ENCODE data around the gene SDK2.

SDK2 gene

GRCh38 chr17:73368085-73368631 is 276.1 kb downstream of the SDK2 start:
- Mint-ChIP-seq H3K4me3 (no peak overlapping the region), H3K4me1 (ENCODE audit: low read depth) (peaks cover 12% of the 10 kb centered on the region)
- intact Hi-C loops (cut with micrococcal nuclease), result loop anchor here (5.0 to 10.0 kb wide), 2 partner anchors 53 to 641 kb away; partner anchors contain the start of gene CDC42EP4

DNA sequence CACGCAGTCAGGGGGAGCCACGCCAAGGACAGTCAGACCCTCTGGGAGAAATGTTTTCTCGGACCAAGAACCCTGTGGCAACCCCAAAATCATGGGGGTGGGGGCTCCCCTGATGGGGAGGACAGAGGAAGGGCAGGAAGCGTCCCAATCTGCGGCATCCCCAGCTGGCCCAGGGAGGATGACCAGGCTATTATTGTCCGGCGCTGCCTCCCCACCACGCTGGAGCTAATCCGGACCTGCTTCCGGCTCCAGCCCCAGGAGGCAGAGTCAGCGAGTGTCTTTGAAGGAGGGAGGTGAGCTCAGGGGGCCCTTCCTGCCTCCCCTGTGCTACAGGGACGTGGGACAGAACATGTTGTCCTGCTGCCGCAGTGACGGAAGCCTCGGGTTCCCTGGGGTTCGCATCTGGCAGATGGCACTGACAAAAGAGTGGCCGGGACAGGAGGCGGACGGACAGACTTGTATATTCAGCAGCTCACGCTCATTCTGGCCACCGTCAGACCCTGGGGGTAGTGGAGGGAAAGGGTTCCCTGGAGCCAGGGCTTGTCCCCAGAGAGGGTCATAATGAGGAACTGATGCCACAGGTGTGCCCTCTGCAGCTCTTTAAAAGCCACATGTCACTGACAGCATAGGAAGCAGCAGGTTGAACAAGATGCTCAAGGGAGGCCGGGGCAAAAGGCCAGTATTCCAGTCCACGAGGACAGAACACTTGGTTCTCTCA is 278.2 kb downstream of the SDK2 start:
- H3K4me1 Mint-ChIP-seq (ENCODE audit: low read depth), result peaks cover 2% of the 10 kb centered on the region

More at GRCh38 chr17:73368085-73368631, 276.1 kb downstream of the SDK2 start:
- peaks cover 8% of the 10 kb centered on the region for H3K27me3 Mint-ChIP-seq
- no peaks in the 10 kb centered on the region for H3K9me3 Mint-ChIP-seq
- no peak overlapping the region for H3K27ac Mint-ChIP-seq
- H3K36me3 Mint-ChIP-seq (ENCODE audit: low read depth), result no peaks in the 10 kb centered on the region

GRCh38 chr17:73365301-73365874 is 278.9 kb downstream of the SDK2 start:
- Mint-ChIP-seq H3K36me3 (ENCODE audit: low read depth) (no peaks in the 10 kb centered on the region), H3K4me1 (ENCODE audit: low read depth) (no peaks in the 10 kb centered on the region), H3K4me3 (no peak overlapping the region), H3K27me3 (no peaks in the 10 kb centered on the region), H3K27ac (no peak overlapping the region), H3K9me3 (no peaks in the 10 kb centered on the region)
- intact Hi-C loops (cut with micrococcal nuclease), result loop anchor here (5.0 to 10.0 kb wide), 2 partner anchors 51 to 638 kb away; partner anchors contain the start of gene CDC42EP4

More for the DNA sequence above, 278.2 kb downstream of the SDK2 start:
- H3K27me3 Mint-ChIP-seq, result peaks cover 4% of the 10 kb centered on the region
- intact Hi-C loops (cut with micrococcal nuclease), result loop anchor here (5.0 to 10.0 kb wide), 2 partner anchors 51 to 639 kb away; partner anchors contain the start of gene CDC42EP4
- no peaks in the 10 kb centered on the region for H3K36me3 Mint-ChIP-seq (ENCODE audit: low read depth)
- H3K27ac Mint-ChIP-seq, result no peak overlapping the region
- no peak overlapping the region for H3K4me3 Mint-ChIP-seq
- no peaks in the 10 kb centered on the region for H3K9me3 Mint-ChIP-seq

DNA sequence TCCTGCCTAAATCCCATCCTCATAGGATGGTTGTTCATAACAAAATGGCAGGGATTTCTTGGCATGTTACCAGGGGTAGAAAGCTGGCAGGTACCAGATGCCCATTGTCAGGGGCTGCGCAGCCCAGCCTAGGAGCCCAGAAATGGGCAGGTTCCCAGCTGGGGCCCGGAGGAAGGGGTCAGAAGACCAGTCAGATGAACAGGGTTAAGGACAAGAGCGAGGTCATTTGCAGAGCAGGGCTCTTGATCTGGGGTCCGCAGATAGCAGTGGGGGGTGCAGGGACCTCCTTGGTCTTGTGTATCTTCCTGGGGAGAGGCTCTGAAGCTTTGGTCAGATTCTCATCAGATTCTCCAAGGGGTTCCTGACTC is 280.1 kb downstream of the SDK2 start:
- H3K36me3 Mint-ChIP-seq (ENCODE audit: low read depth), result no peaks in the 10 kb centered on the region
- intact Hi-C loops (cut with micrococcal nuclease), result loop anchor here (10.0 kb wide), 1 partner anchor 49 kb away; the partner anchor contains the start of gene CDC42EP4
- H3K4me3 Mint-ChIP-seq, result no peak overlapping the region
- H3K27me3 Mint-ChIP-seq, result no peaks in the 10 kb centered on the region
- no peak overlapping the region for H3K27ac Mint-ChIP-seq
- no peaks in the 10 kb centered on the region for H3K9me3 Mint-ChIP-seq
- no peaks in the 10 kb centered on the region for H3K4me1 Mint-ChIP-seq (ENCODE audit: low read depth)

- Mint-ChIP-seq H3K4me3 (no peak overlapping the region), H3K9me3 (no peaks in the 10 kb centered on the region), H3K4me1 (ENCODE audit: low read depth) (no peaks in the 10 kb centered on the region), H3K27me3 (no peaks in the 10 kb centered on the region), H3K36me3 (ENCODE audit: low read depth) (no peaks in the 10 kb centered on the region), H3K27ac (no peak overlapping the region)
- intact Hi-C loops (cut with micrococcal nuclease), result loop anchor here (10.0 kb wide), 1 partner anchor 49 kb away; the partner anchor contains the start of gene CDC42EP4
Measured at GRCh38 chr17:73363442-73364154, 280.6 kb downstream of the SDK2 start.

- Mint-ChIP-seq H3K27ac (no peak overlapping the region), H3K27me3 (no peaks in the 10 kb centered on the region), H3K36me3 (ENCODE audit: low read depth) (no peaks in the 10 kb centered on the region), H3K4me3 (no peak overlapping the region), H3K4me1 (ENCODE audit: low read depth) (no peaks in the 10 kb centered on the region), H3K9me3 (no peaks in the 10 kb centered on the region)
- intact Hi-C loops (cut with micrococcal nuclease), result loop anchor here (10.0 kb wide), 1 partner anchor 48 kb away; the partner anchor contains the start of gene CDC42EP4
Measured at GRCh38 chr17:73362697-73363096, 281.5 kb downstream of the SDK2 start.

- H3K4me3 Mint-ChIP-seq, result no peak overlapping the region
- no peaks in the 10 kb centered on the region for H3K36me3 Mint-ChIP-seq (ENCODE audit: low read depth)
- no peaks in the 10 kb centered on the region for H3K27me3 Mint-ChIP-seq
- H3K27ac Mint-ChIP-seq, result no peak overlapping the region
- no peaks in the 10 kb centered on the region for H3K9me3 Mint-ChIP-seq
- H3K4me1 Mint-ChIP-seq (ENCODE audit: low read depth), result no peaks in the 10 kb centered on the region
- intact Hi-C loops (cut with micrococcal nuclease), result loop anchor here (10.0 kb wide), 1 partner anchor 46 kb away; the partner anchor contains the start of gene CDC42EP4
Measured at GRCh38 chr17:73360961-73361761, 283.1 kb downstream of the SDK2 start.

- intact Hi-C loops (cut with micrococcal nuclease), result loop anchor here (10.0 kb wide), 1 partner anchor 45 kb away; the partner anchor contains the start of gene CDC42EP4
- Mint-ChIP-seq H3K27me3 (no peaks in the 10 kb centered on the region), H3K9me3 (no peaks in the 10 kb centered on the region), H3K36me3 (ENCODE audit: low read depth) (no peaks in the 10 kb centered on the region), H3K27ac (no peak overlapping the region), H3K4me3 (no peak overlapping the region), H3K4me1 (ENCODE audit: low read depth) (no peaks in the 10 kb centered on the region)
Measured at GRCh38 chr17:73359987-73360410, 284.2 kb downstream of the SDK2 start.

DNA sequence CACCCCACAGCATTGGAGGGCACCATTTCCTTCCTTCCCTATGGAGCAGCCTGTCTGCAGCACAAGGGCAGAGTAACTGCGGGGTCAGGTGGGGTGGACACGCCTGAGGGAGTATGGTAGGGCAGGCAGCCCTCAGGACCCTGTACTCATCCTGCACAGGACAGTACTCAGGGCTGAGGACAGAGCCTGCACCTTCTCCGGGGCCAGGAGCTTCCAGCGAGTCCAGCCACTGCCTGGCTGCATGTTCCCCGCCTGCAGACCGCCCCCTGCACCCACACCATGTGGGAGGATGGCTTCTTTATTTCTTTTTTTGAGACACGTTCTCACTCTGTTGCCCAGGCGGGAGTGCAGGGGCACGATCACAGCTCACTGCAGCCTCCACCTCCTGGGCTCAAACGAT is 284.9 kb downstream of the SDK2 start:
- Mint-ChIP-seq H3K36me3 (ENCODE audit: low read depth) (no peaks in the 10 kb centered on the region), H3K4me3 (no peak overlapping the region), H3K9me3 (no peaks in the 10 kb centered on the region), H3K27me3 (no peaks in the 10 kb centered on the region), H3K27ac (no peak overlapping the region), H3K4me1 (ENCODE audit: low read depth) (no peaks in the 10 kb centered on the region)
- intact Hi-C loops (cut with micrococcal nuclease), result no loop called here

DNA sequence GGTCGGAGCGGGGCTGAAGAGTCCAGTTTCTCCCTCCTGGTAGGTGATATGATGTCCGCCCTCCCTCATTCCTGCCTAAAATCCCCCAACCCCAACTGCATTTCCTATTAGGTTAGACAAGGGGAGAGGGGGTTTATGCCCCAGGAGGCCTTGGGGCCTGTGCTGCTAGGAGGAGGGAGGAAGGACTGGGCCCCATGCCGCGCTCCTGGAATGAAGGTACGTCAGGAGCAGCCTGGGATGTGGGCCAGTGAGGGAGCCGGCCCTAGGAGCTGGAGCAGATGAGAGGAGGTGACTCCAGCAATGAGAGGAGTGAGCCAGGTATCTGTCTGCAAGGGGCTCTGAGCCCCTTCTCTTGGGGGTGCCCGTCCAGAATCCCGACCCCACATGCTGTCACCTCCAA is 285.6 kb downstream of the SDK2 start:
- Mint-ChIP-seq H3K9me3 (no peaks in the 10 kb centered on the region), H3K27me3 (no peaks in the 10 kb centered on the region), H3K36me3 (ENCODE audit: low read depth) (no peaks in the 10 kb centered on the region), H3K4me3 (no peak overlapping the region), H3K4me1 (ENCODE audit: low read depth) (no peaks in the 10 kb centered on the region), H3K27ac (no peak overlapping the region)
- intact Hi-C loops (cut with micrococcal nuclease), result no loop called here

GRCh38 chr17:73357981-73358380 is 286.3 kb downstream of the SDK2 start:
- H3K27me3 Mint-ChIP-seq, result no peaks in the 10 kb centered on the region
- no peak overlapping the region for H3K4me3 Mint-ChIP-seq
- H3K27ac Mint-ChIP-seq, result no peak overlapping the region
- no peaks in the 10 kb centered on the region for H3K36me3 Mint-ChIP-seq (ENCODE audit: low read depth)
- intact Hi-C loops (cut with micrococcal nuclease), result no loop called here
- no peaks in the 10 kb centered on the region for H3K9me3 Mint-ChIP-seq
- H3K4me1 Mint-ChIP-seq (ENCODE audit: low read depth), result no peaks in the 10 kb centered on the region

DNA sequence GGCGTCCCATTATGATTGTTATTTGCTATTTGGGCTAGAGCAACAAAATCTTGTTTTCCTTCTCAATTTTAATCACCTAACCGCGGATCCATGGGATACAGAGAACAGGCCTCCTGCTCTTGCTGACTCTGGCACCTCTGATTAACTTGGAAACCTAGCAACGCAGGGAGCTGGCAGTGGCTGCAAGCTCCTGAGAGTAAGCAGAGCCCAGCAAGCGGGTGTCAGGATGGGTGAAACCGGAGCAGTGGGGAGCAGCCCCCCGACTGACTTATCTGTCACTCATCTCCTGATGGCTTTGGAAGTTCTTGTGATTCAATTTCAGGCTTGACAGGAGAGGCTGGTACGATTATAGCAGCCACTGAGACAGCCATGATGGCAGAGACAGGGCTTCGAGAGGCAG is 286.9 kb downstream of the SDK2 start:
- H3K27ac Mint-ChIP-seq, result no peak overlapping the region
- no peaks in the 10 kb centered on the region for H3K36me3 Mint-ChIP-seq (ENCODE audit: low read depth)
- H3K4me3 Mint-ChIP-seq, result no peak overlapping the region
- no peaks in the 10 kb centered on the region for H3K9me3 Mint-ChIP-seq
- no peaks in the 10 kb centered on the region for H3K27me3 Mint-ChIP-seq
- no peaks in the 10 kb centered on the region for H3K4me1 Mint-ChIP-seq (ENCODE audit: low read depth)
- intact Hi-C loops (cut with micrococcal nuclease), result no loop called here

DNA sequence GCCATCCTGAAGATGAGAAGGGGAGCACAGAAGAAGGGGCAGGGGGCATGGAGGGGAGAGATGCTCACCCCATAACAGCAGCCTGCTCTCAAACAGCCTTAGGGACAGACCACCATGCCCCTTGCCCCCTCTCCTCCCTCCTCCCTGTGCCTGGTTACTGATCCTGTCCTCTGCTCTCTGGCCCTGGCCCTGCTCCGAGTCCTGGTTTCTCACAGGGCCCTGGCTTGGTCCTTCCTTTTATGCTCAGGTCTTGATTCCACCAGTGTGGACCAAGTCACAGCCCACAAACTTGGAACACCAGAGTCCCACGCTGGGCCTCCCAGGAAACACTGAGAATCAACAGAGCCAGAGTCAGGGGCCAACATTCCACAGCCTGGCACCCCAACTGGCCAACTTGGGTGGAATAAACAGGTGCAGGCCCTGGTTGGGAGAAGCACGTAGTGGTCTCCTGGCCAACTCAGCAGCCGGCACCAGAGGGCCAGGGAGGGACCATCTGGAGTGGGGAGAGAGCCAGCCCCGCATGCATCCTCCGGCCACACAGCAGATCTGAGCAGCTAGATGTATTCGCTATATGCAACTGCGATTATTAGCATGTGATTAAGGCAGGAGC is 287.6 kb downstream of the SDK2 start:
- intact Hi-C loops (cut with micrococcal nuclease), result no loop called here
- H3K4me1 Mint-ChIP-seq (ENCODE audit: low read depth), result no peaks in the 10 kb centered on the region
- H3K27me3 Mint-ChIP-seq, result no peaks in the 10 kb centered on the region
- no peaks in the 10 kb centered on the region for H3K36me3 Mint-ChIP-seq (ENCODE audit: low read depth)
- no peak overlapping the region for H3K4me3 Mint-ChIP-seq
- H3K27ac Mint-ChIP-seq, result no peak overlapping the region
- no peaks in the 10 kb centered on the region for H3K9me3 Mint-ChIP-seq

All from dendritic cell treated with granulocyte-macrophage colony-stimulating factor and Interleukin-4, amounts not matched to agents 40 ng/mL and 50 ng/mL, for 4 days (primary cell).